ENCODE measurements around the gene MYOCD. TPM values are rescaled to one million over a fixed set of nuclear protein-coding genes. Genes with fewer than 3 reads are reported as not detected.
"Not testable (repeated sequence)": the region's sequence is repeated elsewhere in the genome, so short reads cannot be mapped to it uniquely, and the experiment has no call there.

MYOCD gene
- total RNA-seq, 1 experiment from 2014 or later, result 1.2 TPM

DNA sequence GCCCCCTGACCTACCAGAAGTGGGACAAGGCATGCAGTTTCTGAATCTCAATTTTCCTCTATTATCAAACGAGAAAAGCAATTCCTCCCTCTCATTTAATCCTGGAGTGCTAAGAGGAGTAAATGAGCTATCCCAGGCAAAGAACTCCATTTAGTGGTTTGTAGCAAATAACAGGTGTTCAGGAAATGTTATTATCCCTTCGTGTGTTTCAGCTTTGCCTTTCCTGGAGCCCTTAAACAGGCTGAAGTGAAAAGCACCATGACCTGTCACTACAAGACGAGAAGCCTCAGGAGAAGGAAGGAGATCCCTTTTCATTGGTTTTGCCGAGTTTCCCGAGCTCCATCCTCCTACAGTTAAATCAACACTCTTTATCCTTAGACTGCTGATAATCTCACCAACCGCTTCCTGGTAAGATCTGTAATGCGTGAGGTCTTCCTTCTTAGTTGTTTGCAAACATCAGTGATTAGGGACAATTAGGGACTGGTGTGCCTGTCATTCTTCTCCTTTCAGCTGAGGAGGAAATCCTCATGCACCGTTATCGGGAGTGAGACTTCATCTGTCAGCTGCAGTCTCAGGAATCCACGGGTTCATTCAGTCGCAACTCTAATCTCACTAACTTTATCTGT, 30.8 kb upstream of the MYOCD start:
- H3K4me3 Mint-ChIP-seq, result no peak overlapping the region
- ChIA-PET POLR2A (interaction anchor here (0.6 kb wide), 1 partner anchor 286 kb away, joined by 6 read pairs; no protein-coding TSS in a partner anchor), CTCF (interaction anchor here (0.9 to 1.8 kb wide), 2 partner anchors 11 to 89 kb away, joined by 4 read pairs; no protein-coding TSS in a partner anchor)
- no peak overlapping the region for H3K27ac Mint-ChIP-seq
- no peaks in the 10 kb centered on the region; the same call in none of the 2 replicates for H3K27me3 Mint-ChIP-seq (ENCODE audit: low read depth)
- ATAC-seq (no peak), DNase-seq (ENCODE audit: low spot score) (no peak)
- H3K36me3 Mint-ChIP-seq, result no peaks in the 10 kb centered on the region
- TF ChIP-seq ZNF138 (CRISPR knock-in tag; conservative IDR thresholded peaks at IDR 0.05) (no peak), NR3C1 (CRISPR knock-in tag; conservative IDR thresholded peaks at IDR 0.05; ENCODE audit: low read depth) (no peak), MYBL2 (CRISPR knock-in tag; IDR thresholded peaks at IDR 0.05) (no peak), GTF2I (CRISPR knock-in tag; conservative IDR thresholded peaks at IDR 0.05) (no peak), CBFB (CRISPR knock-in tag; IDR thresholded peaks at IDR 0.05; ENCODE audit: low read depth) (no peak), NFE2L1 (CRISPR knock-in tag; IDR thresholded peaks at IDR 0.05) (no peak), SMAD3 (CRISPR knock-in tag; IDR thresholded peaks at IDR 0.05; ENCODE audit: borderline replicate concordance) (no peak), ETV6 (CRISPR knock-in tag; IDR thresholded peaks at IDR 0.05) (no peak), MAX (CRISPR knock-in tag; IDR thresholded peaks at IDR 0.05) (no peak), SP1 (CRISPR knock-in tag; conservative IDR thresholded peaks at IDR 0.05) (no peak)
- TF ChIP-seq, protein P1, sequence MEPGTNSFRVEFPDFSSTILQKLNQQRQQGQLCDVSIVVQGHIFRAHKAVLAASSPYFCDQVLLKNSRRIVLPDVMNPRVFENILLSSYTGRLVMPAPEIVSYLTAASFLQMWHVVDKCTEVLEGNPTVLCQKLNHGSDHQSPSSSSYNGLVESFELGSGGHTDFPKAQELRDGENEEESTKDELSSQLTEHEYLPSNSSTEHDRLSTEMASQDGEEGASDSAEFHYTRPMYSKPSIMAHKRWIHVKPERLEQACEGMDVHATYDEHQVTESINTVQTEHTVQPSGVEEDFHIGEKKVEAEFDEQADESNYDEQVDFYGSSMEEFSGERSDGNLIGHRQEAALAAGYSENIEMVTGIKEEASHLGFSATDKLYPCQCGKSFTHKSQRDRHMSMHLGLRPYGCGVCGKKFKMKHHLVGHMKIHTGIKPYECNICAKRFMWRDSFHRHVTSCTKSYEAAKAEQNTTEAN (CRISPR knock-in tag; IDR thresholded peaks at IDR 0.05), result no peak
- TF ChIP-seq, protein P2, sequence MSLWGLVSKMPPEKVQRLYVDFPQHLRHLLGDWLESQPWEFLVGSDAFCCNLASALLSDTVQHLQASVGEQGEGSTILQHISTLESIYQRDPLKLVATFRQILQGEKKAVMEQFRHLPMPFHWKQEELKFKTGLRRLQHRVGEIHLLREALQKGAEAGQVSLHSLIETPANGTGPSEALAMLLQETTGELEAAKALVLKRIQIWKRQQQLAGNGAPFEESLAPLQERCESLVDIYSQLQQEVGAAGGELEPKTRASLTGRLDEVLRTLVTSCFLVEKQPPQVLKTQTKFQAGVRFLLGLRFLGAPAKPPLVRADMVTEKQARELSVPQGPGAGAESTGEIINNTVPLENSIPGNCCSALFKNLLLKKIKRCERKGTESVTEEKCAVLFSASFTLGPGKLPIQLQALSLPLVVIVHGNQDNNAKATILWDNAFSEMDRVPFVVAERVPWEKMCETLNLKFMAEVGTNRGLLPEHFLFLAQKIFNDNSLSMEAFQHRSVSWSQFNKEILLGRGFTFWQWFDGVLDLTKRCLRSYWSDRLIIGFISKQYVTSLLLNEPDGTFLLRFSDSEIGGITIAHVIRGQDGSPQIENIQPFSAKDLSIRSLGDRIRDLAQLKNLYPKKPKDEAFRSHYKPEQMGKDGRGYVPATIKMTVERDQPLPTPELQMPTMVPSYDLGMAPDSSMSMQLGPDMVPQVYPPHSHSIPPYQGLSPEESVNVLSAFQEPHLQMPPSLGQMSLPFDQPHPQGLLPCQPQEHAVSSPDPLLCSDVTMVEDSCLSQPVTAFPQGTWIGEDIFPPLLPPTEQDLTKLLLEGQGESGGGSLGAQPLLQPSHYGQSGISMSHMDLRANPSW (CRISPR knock-in tag; conservative IDR thresholded peaks at IDR 0.05; ENCODE audit: low read depth), result no peak
- TF ChIP-seq, protein P3, sequence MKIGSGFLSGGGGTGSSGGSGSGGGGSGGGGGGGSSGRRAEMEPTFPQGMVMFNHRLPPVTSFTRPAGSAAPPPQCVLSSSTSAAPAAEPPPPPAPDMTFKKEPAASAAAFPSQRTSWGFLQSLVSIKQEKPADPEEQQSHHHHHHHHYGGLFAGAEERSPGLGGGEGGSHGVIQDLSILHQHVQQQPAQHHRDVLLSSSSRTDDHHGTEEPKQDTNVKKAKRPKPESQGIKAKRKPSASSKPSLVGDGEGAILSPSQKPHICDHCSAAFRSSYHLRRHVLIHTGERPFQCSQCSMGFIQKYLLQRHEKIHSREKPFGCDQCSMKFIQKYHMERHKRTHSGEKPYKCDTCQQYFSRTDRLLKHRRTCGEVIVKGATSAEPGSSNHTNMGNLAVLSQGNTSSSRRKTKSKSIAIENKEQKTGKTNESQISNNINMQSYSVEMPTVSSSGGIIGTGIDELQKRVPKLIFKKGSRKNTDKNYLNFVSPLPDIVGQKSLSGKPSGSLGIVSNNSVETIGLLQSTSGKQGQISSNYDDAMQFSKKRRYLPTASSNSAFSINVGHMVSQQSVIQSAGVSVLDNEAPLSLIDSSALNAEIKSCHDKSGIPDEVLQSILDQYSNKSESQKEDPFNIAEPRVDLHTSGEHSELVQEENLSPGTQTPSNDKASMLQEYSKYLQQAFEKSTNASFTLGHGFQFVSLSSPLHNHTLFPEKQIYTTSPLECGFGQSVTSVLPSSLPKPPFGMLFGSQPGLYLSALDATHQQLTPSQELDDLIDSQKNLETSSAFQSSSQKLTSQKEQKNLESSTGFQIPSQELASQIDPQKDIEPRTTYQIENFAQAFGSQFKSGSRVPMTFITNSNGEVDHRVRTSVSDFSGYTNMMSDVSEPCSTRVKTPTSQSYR (CRISPR knock-in tag; IDR thresholded peaks at IDR 0.05), result no peak
- TF ChIP-seq, protein P4, sequence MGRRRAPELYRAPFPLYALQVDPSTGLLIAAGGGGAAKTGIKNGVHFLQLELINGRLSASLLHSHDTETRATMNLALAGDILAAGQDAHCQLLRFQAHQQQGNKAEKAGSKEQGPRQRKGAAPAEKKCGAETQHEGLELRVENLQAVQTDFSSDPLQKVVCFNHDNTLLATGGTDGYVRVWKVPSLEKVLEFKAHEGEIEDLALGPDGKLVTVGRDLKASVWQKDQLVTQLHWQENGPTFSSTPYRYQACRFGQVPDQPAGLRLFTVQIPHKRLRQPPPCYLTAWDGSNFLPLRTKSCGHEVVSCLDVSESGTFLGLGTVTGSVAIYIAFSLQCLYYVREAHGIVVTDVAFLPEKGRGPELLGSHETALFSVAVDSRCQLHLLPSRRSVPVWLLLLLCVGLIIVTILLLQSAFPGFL (CRISPR knock-in tag; IDR thresholded peaks at IDR 0.05; ENCODE audit: borderline replicate concordance), result no peak
- TF ChIP-seq, protein P5, sequence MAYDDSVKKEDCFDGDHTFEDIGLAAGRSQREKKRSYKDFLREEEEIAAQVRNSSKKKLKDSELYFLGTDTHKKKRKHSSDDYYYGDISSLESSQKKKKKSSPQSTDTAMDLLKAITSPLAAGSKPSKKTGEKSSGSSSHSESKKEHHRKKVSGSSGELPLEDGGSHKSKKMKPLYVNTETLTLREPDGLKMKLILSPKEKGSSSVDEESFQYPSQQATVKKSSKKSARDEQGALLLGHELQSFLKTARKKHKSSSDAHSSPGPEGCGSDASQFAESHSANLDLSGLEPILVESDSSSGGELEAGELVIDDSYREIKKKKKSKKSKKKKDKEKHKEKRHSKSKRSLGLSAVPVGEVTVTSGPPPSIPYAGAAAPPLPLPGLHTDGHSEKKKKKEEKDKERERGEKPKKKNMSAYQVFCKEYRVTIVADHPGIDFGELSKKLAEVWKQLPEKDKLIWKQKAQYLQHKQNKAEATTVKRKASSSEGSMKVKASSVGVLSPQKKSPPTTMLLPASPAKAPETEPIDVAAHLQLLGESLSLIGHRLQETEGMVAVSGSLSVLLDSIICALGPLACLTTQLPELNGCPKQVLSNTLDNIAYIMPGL (CRISPR knock-in tag; IDR thresholded peaks at IDR 0.05), result no peak
- TF ChIP-seq, protein P6, sequence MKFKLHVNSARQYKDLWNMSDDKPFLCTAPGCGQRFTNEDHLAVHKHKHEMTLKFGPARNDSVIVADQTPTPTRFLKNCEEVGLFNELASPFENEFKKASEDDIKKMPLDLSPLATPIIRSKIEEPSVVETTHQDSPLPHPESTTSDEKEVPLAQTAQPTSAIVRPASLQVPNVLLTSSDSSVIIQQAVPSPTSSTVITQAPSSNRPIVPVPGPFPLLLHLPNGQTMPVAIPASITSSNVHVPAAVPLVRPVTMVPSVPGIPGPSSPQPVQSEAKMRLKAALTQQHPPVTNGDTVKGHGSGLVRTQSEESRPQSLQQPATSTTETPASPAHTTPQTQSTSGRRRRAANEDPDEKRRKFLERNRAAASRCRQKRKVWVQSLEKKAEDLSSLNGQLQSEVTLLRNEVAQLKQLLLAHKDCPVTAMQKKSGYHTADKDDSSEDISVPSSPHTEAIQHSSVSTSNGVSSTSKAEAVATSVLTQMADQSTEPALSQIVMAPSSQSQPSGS (CRISPR knock-in tag; IDR thresholded peaks at IDR 0.05; ENCODE audit: borderline replicate concordance, low read depth), result no peak
- H3K4me1 Mint-ChIP-seq, result peaks cover 30% of the 10 kb centered on the region
- peaks cover 7% of the 10 kb centered on the region; the same call in 1 of the 2 replicates for H3K9me3 Mint-ChIP-seq

GRCh38 chr17:12635996-12636395, 29.7 kb upstream of the MYOCD start:
- H3K27ac Mint-ChIP-seq; POLR2A ChIA-PET; DNase-seq (ENCODE audit: low spot score); ATAC-seq; H3K27me3 Mint-ChIP-seq (ENCODE audit: low read depth); H3K4me3 Mint-ChIP-seq; H3K36me3 Mint-ChIP-seq: not testable (repeated sequence)
- Mint-ChIP-seq H3K9me3 (peaks cover 10% of the 10 kb centered on the region), H3K4me1 (peaks cover 23% of the 10 kb centered on the region)
- CTCF ChIA-PET, result interaction anchor here (1.8 kb wide), 1 partner anchor 12 kb away, joined by 4 read pairs; no protein-coding TSS in a partner anchor
